Hepatocyte (in vitro differentiated cells): ENCODE results near the gene STK17A.

ENCODE experiments used
- EZH2 ChIP-seq: fragments of 200-600 bp; sonication (generic); IDR thresholded peaks from 2 replicates; pipeline ENCODE4 v1.6.1; 2016; ENCODE audit warnings: antibody characterized with exemption, mild to moderate bottlenecking, borderline replicate concordance
- EZH2phosphoT487 ChIP-seq: fragments of 200-600 bp; sonication (generic); IDR thresholded peaks from one replicate; pipeline ENCODE4 v1.6.1; 2018; ENCODE audit warnings: antibody characterized with exemption, mild to moderate bottlenecking, low read depth, moderate library complexity; ENCODE audit not compliant: unreplicated experiment, severe bottlenecking
- TF ChIP-seq, protein P1 (sequence below): fragments of 200-600 bp; sonication (generic); IDR thresholded peaks from 2 replicates; pipeline ENCODE4 v1.5.1; 2016; ENCODE audit warnings: antibody characterized with exemption, mild to moderate bottlenecking; ENCODE audit not compliant: poor library complexity

DNA sequence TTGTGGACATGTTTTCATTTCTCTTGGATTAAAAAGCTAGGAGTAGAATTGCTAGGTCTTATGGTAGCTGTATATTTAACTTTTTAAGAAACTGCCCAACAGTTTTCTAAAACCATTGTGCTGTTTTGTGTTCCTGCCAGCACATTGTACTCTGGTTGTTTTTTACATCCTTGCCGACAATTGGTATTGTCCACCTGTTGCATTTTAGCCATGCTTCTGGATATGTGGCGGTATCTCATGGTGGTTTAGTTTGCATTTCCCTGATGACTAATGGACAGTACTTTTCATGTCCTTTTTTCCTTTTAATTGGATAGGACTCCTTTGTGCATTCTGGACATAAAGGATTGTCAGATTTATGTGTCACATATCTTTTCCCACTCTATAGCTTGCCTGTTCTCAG lies 45.5 kb downstream of the STK17A start:
- TF ChIP-seq, protein P1, sequence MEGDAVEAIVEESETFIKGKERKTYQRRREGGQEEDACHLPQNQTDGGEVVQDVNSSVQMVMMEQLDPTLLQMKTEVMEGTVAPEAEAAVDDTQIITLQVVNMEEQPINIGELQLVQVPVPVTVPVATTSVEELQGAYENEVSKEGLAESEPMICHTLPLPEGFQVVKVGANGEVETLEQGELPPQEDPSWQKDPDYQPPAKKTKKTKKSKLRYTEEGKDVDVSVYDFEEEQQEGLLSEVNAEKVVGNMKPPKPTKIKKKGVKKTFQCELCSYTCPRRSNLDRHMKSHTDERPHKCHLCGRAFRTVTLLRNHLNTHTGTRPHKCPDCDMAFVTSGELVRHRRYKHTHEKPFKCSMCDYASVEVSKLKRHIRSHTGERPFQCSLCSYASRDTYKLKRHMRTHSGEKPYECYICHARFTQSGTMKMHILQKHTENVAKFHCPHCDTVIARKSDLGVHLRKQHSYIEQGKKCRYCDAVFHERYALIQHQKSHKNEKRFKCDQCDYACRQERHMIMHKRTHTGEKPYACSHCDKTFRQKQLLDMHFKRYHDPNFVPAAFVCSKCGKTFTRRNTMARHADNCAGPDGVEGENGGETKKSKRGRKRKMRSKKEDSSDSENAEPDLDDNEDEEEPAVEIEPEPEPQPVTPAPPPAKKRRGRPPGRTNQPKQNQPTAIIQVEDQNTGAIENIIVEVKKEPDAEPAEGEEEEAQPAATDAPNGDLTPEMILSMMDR: no peak
- TF ChIP-seq EZH2 (no peak), EZH2phosphoT487 (no peak)
